H54 (cell line): ENCODE data around the gene RNU6-9.
A peak's percentile ranks its signal among the peaks of the same experiment; 100 is the strongest.
"Not testable (repeated sequence)": the region's sequence is repeated elsewhere in the genome, so short reads cannot be mapped to it uniquely, and the experiment has no call there.

ENCODE experiments used
- DNase-seq: peaks from one replicate; pipeline ENCODE4 v3.0.0; 2011; ENCODE audit warnings: low spot score, mixed read lengths; ENCODE audit not compliant: insufficient read length
- FAIRE-seq: peaks from 3 replicates; lab custom pipeline; 2011; peaks lifted over from hg19 to GRCh38; lab: Jason Lieb, UNC
- POLR2A ChIP-seq: IDR thresholded peaks from 2 replicates; pipeline ENCODE4 v1.6.1; 2011; ENCODE audit warnings: low read depth, mild to moderate bottlenecking, low read length

Gene RNU6-9

GRCh38 chr19:892894-893689 is at the start of gene RNU6-9, which contains the start of gene MED16:
TSS of gene RNU6-9 (plus strand) at chr19:893484.
TSS of gene MED16 (minus strand) at chr19:893187. CDS start at chr19:891131, 2,056 bp downstream.
- FAIRE-seq (no peak), DNase-seq (peak; percentile 98)
- TF ChIP-seq POLR2A, result peak; percentile 71

- DNase-seq, result no peak
- TF ChIP-seq POLR2A, result no peak
Observed at GRCh38 chr19:843836-844545, 49.3 kb upstream of the RNU6-9 start.

GRCh38 chr19:844546-844971 is 48.7 kb upstream of the RNU6-9 start:
- FAIRE-seq, result no peak
- TF ChIP-seq POLR2A, result no peak
- no peak for DNase-seq

More at GRCh38 chr19:843836-844545, 49.3 kb upstream of the RNU6-9 start:
- no peak for FAIRE-seq

- DNase-seq, result no peak
- no peak for FAIRE-seq
- TF ChIP-seq POLR2A, result no peak
Observed at GRCh38 chr19:845707-846521, 47.4 kb upstream of the RNU6-9 start.

GRCh38 chr19:848386-848921 is 44.8 kb upstream of the RNU6-9 start:
- TF ChIP-seq POLR2A, result no peak
- FAIRE-seq, result no peak
- DNase-seq, result no peak

GRCh38 chr19:849195-849594 is 44.1 kb upstream of the RNU6-9 start:
- not testable (repeated sequence) for FAIRE-seq, DNase-seq

- DNase-seq (peak; percentile 96), FAIRE-seq (peak; percentile 90)
- TF ChIP-seq POLR2A, result peak; percentile 20; the same call in 1 of the 2 replicates
Observed at GRCh38 chr19:850221-850978, 42.9 kb upstream of the RNU6-9 start.

GRCh38 chr19:850979-851335 is 42.3 kb upstream of the RNU6-9 start:
- FAIRE-seq (no peak), DNase-seq (no peak)
- TF ChIP-seq POLR2A, result no peak

GRCh38 chr19:852136-853013 is 40.9 kb upstream of the RNU6-9 start, which contains the start of gene ELANE:
TSS of gene ELANE (plus strand) at chr19:852303. CDS start at chr19:852329, 26 bp downstream.
- TF ChIP-seq POLR2A, result no peak
- FAIRE-seq (no peak), DNase-seq (no peak)

- DNase-seq (no peak), FAIRE-seq (no peak)
- no peak for TF ChIP-seq POLR2A
Observed at GRCh38 chr19:853014-853585, 40.2 kb upstream of the RNU6-9 start.

GRCh38 chr19:853614-854220 is 39.6 kb upstream of the RNU6-9 start:
- not testable (repeated sequence) for FAIRE-seq, DNase-seq

- FAIRE-seq (no peak), DNase-seq (no peak)
- no peak for TF ChIP-seq POLR2A
Observed at GRCh38 chr19:854549-854948, 38.7 kb upstream of the RNU6-9 start.
